ENCODE measurements around the gene RAI14.

Gene RAI14

GRCh38 chr5:34656001-34656699, at the start of gene RAI14:
RAI14 (plus strand) TSS chr5:34656328; CDS start chr5:34686920, 30,592 bp downstream.
- peak in 53 of 56 donors; percentile 4 to 81 (median 54) for DNase-seq

GRCh38 chr5:34608368-34608767, 47.8 kb upstream of the RAI14 start:
- DNase-seq: no peak

GRCh38 chr5:34608859-34609648, 47.1 kb upstream of the RAI14 start:
- DNase-seq: no peak

GRCh38 chr5:34609951-34610441, 46.1 kb upstream of the RAI14 start:
- no peak for DNase-seq

- DNase-seq: no peak
These were observed 45.6 kb upstream of the RAI14 start for GRCh38 chr5:34610546-34610945.

GRCh38 chr5:34611464-34612415, 44.4 kb upstream of the RAI14 start:
- DNase-seq: no peak

GRCh38 chr5:34616651-34617050, 39.5 kb upstream of the RAI14 start:
- DNase-seq: no peak

GRCh38 chr5:34618371-34619065, 37.6 kb upstream of the RAI14 start:
- no peak for DNase-seq

GRCh38 chr5:34620185-34620584, 35.9 kb upstream of the RAI14 start:
- DNase-seq: no peak

GRCh38 chr5:34621277-34622097, 34.6 kb upstream of the RAI14 start:
- no peak for DNase-seq

GRCh38 chr5:34622098-34622400, 34.1 kb upstream of the RAI14 start:
- no peak for DNase-seq

GRCh38 chr5:34624691-34625090, 31.4 kb upstream of the RAI14 start:
- no peak for DNase-seq

- DNase-seq: no peak
These were observed 30.9 kb upstream of the RAI14 start for GRCh38 chr5:34625246-34625645.

GRCh38 chr5:34626036-34626435, 30.1 kb upstream of the RAI14 start:
- no peak for DNase-seq

GRCh38 chr5:34626751-34627150, 29.4 kb upstream of the RAI14 start:
- DNase-seq: no peak

GRCh38 chr5:34627794-34628193, 28.3 kb upstream of the RAI14 start:
- DNase-seq: no peak

- DNase-seq: no peak
These were observed 27.8 kb upstream of the RAI14 start for GRCh38 chr5:34628373-34628772.

- DNase-seq: no peak
These were observed 25.5 kb upstream of the RAI14 start for GRCh38 chr5:34630596-34630995.

GRCh38 chr5:34632807-34633422, 23.2 kb upstream of the RAI14 start:
- no peak for DNase-seq
